ENCODE data around the gene USP5. TPM values are rescaled to one million over a fixed set of nuclear protein-coding genes. Genes with fewer than 3 reads are reported as not detected.

Gene USP5
- total and polyA plus RNA-seq, 2 donors (not counting 3 experiments of a cell fraction or from before 2014, with no cell fraction given): 68.9 to 135 TPM

DNA sequence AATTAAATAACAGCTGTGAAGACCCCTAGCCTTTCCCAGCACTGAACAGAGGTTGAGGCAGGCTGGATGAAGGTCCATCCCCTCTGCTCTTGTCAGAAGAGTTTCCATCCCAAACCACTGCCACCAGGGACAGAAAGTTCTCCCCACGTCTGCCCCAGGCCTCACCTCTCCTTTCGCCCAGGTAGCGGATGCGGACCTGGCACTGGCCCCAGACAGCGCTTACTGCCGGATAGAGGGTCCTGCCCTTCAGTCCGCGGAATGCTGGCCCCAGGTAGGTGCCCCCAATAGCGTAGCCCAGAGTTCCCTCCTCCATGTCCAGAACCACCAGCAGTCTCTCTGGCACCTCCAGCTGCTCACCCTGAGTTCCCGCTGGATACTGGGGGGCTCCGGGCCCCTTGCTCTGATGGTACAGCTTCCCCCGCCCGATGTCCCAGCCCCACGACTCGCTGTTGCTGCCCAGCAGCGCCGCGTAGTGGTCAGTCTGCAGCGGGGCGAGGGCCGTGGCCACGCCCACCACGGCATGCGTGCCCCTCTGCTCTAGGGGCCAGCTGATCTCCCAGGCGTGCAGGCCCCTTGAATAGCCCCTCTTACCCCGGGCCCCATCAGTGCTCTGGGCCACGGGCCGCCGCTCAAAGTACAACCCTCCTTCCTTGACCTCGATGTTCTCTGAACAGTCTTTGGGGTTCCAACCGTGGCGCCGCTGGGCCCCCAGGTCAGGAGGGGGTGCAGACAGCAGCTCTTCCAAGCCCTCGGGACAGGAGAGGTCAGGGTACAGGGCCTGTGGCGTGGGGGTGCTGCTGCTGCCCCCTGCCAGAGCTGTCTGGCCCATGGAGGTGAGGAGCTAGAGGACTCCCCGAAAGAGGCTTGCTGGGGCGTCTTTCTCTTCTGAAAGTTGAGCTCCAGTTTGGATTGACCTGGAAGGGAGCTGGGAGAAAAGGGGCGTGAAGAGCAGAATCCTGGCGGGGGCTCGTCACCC, 20.4 kb downstream of the USP5 start:
- peak overlapping the region; percentile 60 for H3K27ac ChIP-seq (ENCODE audit: insufficient read depth, low read depth, low read length)
- peaks cover 40% of the 10 kb centered on the region for H3K79me2 ChIP-seq (ENCODE audit: control insufficient read depth, insufficient read depth, low read length)
- TF ChIP-seq, protein P1, sequence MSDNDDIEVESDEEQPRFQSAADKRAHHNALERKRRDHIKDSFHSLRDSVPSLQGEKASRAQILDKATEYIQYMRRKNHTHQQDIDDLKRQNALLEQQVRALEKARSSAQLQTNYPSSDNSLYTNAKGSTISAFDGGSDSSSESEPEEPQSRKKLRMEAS (IDR thresholded peaks at IDR 0.05; ENCODE audit: insufficient read depth, insufficient read length): peak; percentile 45
- TF ChIP-seq POLR2AphosphoS5 (IDR thresholded peaks at IDR 0.05; ENCODE audit: insufficient read depth, low read depth, low read length): peak; percentile 39
- TF ChIP-seq JUN (IDR thresholded peaks at IDR 0.05; ENCODE audit: borderline replicate concordance, insufficient read depth, insufficient read length, low read depth): no peak
- peak; percentile 65 for TF ChIP-seq POLR2A (IDR thresholded peaks at IDR 0.05; ENCODE audit: low read depth, low read length)
- TF ChIP-seq, protein P2, sequence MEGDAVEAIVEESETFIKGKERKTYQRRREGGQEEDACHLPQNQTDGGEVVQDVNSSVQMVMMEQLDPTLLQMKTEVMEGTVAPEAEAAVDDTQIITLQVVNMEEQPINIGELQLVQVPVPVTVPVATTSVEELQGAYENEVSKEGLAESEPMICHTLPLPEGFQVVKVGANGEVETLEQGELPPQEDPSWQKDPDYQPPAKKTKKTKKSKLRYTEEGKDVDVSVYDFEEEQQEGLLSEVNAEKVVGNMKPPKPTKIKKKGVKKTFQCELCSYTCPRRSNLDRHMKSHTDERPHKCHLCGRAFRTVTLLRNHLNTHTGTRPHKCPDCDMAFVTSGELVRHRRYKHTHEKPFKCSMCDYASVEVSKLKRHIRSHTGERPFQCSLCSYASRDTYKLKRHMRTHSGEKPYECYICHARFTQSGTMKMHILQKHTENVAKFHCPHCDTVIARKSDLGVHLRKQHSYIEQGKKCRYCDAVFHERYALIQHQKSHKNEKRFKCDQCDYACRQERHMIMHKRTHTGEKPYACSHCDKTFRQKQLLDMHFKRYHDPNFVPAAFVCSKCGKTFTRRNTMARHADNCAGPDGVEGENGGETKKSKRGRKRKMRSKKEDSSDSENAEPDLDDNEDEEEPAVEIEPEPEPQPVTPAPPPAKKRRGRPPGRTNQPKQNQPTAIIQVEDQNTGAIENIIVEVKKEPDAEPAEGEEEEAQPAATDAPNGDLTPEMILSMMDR (IDR thresholded peaks at IDR 0.05; ENCODE audit: extremely low read depth in 1 of 2, insufficient read depth in 1 of 2, low read depth in 1 of 2, low read length in 2 of 2): peak; percentile 99 to 100
- no peak for TF ChIP-seq EZH2 (IDR thresholded peaks at IDR 0.05; ENCODE audit: borderline replicate concordance, low read depth, low read length, severe bottlenecking)
- H3K4me1 ChIP-seq (ENCODE audit: control insufficient read depth, extremely low read depth, insufficient read depth, low read length): peaks cover 36% of the 10 kb centered on the region
- H3K27me3 ChIP-seq (ENCODE audit: control insufficient read depth in 2 of 2, insufficient read depth in 2 of 2, low read length in 2 of 2): no peaks in the 10 kb centered on the region
- TSS peak; percentile 55 for BruUV-seq (replicated peaks)
- no peaks in the 10 kb centered on the region for H3K9me3 ChIP-seq (replicated peaks; ENCODE audit: control insufficient read depth, insufficient read depth, low read length)
- intact Hi-C loops (cut with micrococcal nuclease) (loop anchor here (1.0 to 5.0 kb wide), 5 partner anchors 19 to 235 kb away; partner anchors contain the start of genes C1R, C1RL and MLF2), dilution Hi-C loops (cut with MboI; ENCODE audit: extremely low pct_ligation_motif_present, low sequenced_read_pairs) (no loop called here)
- peak; percentile 82 for DNase-seq (ENCODE audit: low read depth, low spot score)
- peak overlapping the region; percentile 59 to 92 (median 84) for H3K4me3 ChIP-seq (replicated peaks in 1 of 3; ENCODE audit: insufficient read depth in 1 of 3, low read depth in 1 of 3, low read length in 3 of 3)
- H3K9ac ChIP-seq (replicated peaks; ENCODE audit: extremely low read depth, insufficient read depth, low read length): peak overlapping the region; percentile 92
- peak overlapping the region; percentile 98 for H3K4me2 ChIP-seq (ENCODE audit: insufficient read depth, low read length)
- peak; percentile 91 for FAIRE-seq
- peaks cover 0 to 22% of the 10 kb centered on the region in 2 experiments for H3K36me3 ChIP-seq (ENCODE audit: control insufficient read depth in 2 of 2, extremely low read depth in 1 of 2, insufficient read depth in 2 of 2, low read length in 2 of 2)
- H2AFZ ChIP-seq (ENCODE audit: low read depth, low read length): no peak overlapping the region
- ChIA-PET CTCF (interaction anchor here (0.6 to 4.3 kb wide), 34 partner anchors 8 to 237 kb away, joined by 3 to 74 read pairs (median 5); partner anchors contain the start of genes C12orf57, C1RL, CDCA3 and LRRC23), POLR2A (interaction anchor here (0.6 to 2.1 kb wide), 8 partner anchors 19 to 119 kb away, joined by 3 to 16 read pairs (median 6); partner anchors contain the start of genes C12orf57, CDCA3, LAG3 and MLF2)
- no peaks in the 10 kb centered on the region for H3K9me1 ChIP-seq (replicated peaks; ENCODE audit: control insufficient read depth, extremely low read depth, insufficient read depth, low read length)
- H4K20me1 ChIP-seq (replicated peaks; ENCODE audit: control insufficient read depth, extremely low read depth, insufficient read depth, low read length): no peaks in the 10 kb centered on the region
